Measurements from ENCODE around the gene PRXL2A. TPM values are rescaled to one million over a fixed set of nuclear protein-coding genes. Genes with fewer than 3 reads are reported as not detected.
"Not testable (repeated sequence)": the region's sequence is repeated elsewhere in the genome, so short reads cannot be mapped to it uniquely, and the experiment has no call there.

Gene PRXL2A
- total and polyA plus RNA-seq, 2 experiments from 2014 or later, result 31.8 to 51.7 TPM

DNA sequence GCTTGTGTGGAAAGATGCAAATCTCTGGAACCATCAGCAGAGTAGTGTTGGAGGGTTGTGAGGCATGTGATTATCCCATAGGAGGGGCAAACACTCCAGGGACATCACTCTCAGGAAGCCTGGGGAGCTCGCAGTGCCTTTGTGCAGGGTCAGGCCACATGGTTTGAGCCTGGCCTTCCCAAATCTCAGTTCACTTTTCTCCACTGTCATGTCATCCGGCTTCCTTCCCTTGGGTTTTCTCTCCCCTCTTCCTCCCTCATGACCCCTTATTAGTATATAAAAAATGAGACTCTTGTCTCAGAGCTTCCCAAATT, 66.2 kb downstream of the PRXL2A start (continued):
- TF ChIP-seq ZNF462 (CRISPR knock-in tag; IDR thresholded peaks at IDR 0.05) (no peak), ZNF331 (CRISPR knock-in tag; IDR thresholded peaks at IDR 0.05; ENCODE audit: low read depth) (no peak), POLR2AphosphoS5 (IDR thresholded peaks at IDR 0.05; ENCODE audit: low read depth) (no peak), STAT1 (IDR thresholded peaks at IDR 0.05; ENCODE audit: unreplicated experiment) (no peak), EZH2 (IDR thresholded peaks at IDR 0.05; ENCODE audit: low read depth, unreplicated experiment) (no peak), ZNF114 (CRISPR knock-in tag; IDR thresholded peaks at IDR 0.05) (no peak)

- ATAC-seq, result no peak
- Histone ChIP-seq H3K27ac (ENCODE audit: low read depth) (no peak overlapping the region), H3K9me2 (ENCODE audit: insufficient read depth) (no peaks in the 10 kb centered on the region), H3K4me3 (no peak overlapping the region), H2AFZ (no peak overlapping the region), H3K79me2 (replicated peaks; ENCODE audit: insufficient read depth) (peaks cover 90% of the 10 kb centered on the region), H3K4me2 (no peak overlapping the region), H3K36me3 (ENCODE audit: insufficient read depth) (no peaks in the 10 kb centered on the region), H3K4me1 (ENCODE audit: insufficient read depth) (peaks cover 33% of the 10 kb centered on the region), H4K20me1 (replicated peaks; ENCODE audit: insufficient read depth) (peaks cover 40% of the 10 kb centered on the region; the same call in 1 of the 2 replicates), H3F3A (replicated peaks; ENCODE audit: low read depth) (no peaks in the 10 kb centered on the region), H3K27me3 (ENCODE audit: insufficient read depth) (no peaks in the 10 kb centered on the region)
- DNase-seq (ENCODE audit: low spot score), result no peak
- peaks cover 10% of the 10 kb centered on the region for H3K9me3 Mint-ChIP-seq
- no peak overlapping the region for H3K27ac Mint-ChIP-seq
- peaks cover 45% of the 10 kb centered on the region for H3K4me1 Mint-ChIP-seq
- H3K27me3 Mint-ChIP-seq (ENCODE audit: insufficient read depth, low read depth, poor library complexity), result peaks cover 12% of the 10 kb centered on the region
- no peak for TF ChIP-seq JUNB (IDR thresholded peaks at IDR 0.05; ENCODE audit: unreplicated experiment)
- no peak for TF ChIP-seq REST (IDR thresholded peaks at IDR 0.05; ENCODE audit: unreplicated experiment)
- no peak for TF ChIP-seq ZNF114 (CRISPR knock-in tag; IDR thresholded peaks at IDR 0.05)
- TF ChIP-seq POLR2AphosphoS5 (IDR thresholded peaks at IDR 0.05; ENCODE audit: low read depth), result no peak
- TF ChIP-seq EZH2 (IDR thresholded peaks at IDR 0.05; ENCODE audit: low read depth, unreplicated experiment), result no peak
- TF ChIP-seq CREB1 (CRISPR knock-in tag; IDR thresholded peaks at IDR 0.05; ENCODE audit: low read depth), result no peak
- no peak for TF ChIP-seq EZH2phosphoT487 (IDR thresholded peaks at IDR 0.05; ENCODE audit: unreplicated experiment)
- TF ChIP-seq, protein P1, sequence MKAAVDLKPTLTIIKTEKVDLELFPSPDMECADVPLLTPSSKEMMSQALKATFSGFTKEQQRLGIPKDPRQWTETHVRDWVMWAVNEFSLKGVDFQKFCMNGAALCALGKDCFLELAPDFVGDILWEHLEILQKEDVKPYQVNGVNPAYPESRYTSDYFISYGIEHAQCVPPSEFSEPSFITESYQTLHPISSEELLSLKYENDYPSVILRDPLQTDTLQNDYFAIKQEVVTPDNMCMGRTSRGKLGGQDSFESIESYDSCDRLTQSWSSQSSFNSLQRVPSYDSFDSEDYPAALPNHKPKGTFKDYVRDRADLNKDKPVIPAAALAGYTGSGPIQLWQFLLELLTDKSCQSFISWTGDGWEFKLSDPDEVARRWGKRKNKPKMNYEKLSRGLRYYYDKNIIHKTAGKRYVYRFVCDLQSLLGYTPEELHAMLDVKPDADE (IDR thresholded peaks at IDR 0.05), result no peak
- H3K4me3 Mint-ChIP-seq, result no peak overlapping the region
- peaks cover 34% of the 10 kb centered on the region for H3K36me3 Mint-ChIP-seq (ENCODE audit: low read depth)
These were observed 66.6 kb downstream of the PRXL2A start for GRCh38 chr10:80474941-80475340.

DNA sequence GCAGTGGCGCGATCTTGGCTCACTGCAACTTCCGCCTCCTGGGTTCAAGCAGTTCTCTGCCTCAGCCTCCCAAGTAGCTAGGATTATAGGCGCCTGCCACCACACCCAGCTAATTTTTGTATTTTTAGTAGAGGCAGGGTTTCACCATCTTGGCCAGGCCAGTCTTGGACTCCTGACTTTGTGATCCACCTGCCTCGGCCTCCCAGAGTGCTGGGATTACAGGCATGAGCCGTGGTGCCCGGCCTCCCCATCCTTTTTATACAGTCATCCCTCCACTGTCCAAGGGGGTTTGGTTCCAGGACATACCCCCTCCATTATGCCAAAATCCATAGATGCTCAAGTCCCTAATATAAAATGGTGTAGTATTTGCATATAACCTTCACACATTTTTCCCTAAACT, 67.3 kb downstream of the PRXL2A start:
- not testable (repeated sequence) for H3F3A ChIP-seq (replicated peaks; ENCODE audit: low read depth); DNase-seq (ENCODE audit: low spot score); H3K4me3 Mint-ChIP-seq; H3K27me3 ChIP-seq (ENCODE audit: insufficient read depth); H3K4me2 ChIP-seq; H3K27ac ChIP-seq (ENCODE audit: low read depth); ATAC-seq; H3K9me2 ChIP-seq (ENCODE audit: insufficient read depth); H3K36me3 ChIP-seq (ENCODE audit: insufficient read depth); H3K27ac Mint-ChIP-seq; H3K4me3 ChIP-seq; H2AFZ ChIP-seq
- Mint-ChIP-seq H3K4me1 (peaks cover 45% of the 10 kb centered on the region), H3K9me3 (peaks cover 10% of the 10 kb centered on the region), H3K36me3 (ENCODE audit: low read depth) (peaks cover 37% of the 10 kb centered on the region), H3K27me3 (ENCODE audit: insufficient read depth, low read depth, poor library complexity) (peaks cover 12% of the 10 kb centered on the region)
- Histone ChIP-seq H3K79me2 (replicated peaks; ENCODE audit: insufficient read depth) (peaks cover 89% of the 10 kb centered on the region), H3K4me1 (ENCODE audit: insufficient read depth) (peaks cover 33% of the 10 kb centered on the region), H4K20me1 (replicated peaks; ENCODE audit: insufficient read depth) (peaks cover 33% of the 10 kb centered on the region; the same call in 1 of the 2 replicates)

All from GM23338 (cell line).